ENCODE data around the gene METTL23.

DNA sequence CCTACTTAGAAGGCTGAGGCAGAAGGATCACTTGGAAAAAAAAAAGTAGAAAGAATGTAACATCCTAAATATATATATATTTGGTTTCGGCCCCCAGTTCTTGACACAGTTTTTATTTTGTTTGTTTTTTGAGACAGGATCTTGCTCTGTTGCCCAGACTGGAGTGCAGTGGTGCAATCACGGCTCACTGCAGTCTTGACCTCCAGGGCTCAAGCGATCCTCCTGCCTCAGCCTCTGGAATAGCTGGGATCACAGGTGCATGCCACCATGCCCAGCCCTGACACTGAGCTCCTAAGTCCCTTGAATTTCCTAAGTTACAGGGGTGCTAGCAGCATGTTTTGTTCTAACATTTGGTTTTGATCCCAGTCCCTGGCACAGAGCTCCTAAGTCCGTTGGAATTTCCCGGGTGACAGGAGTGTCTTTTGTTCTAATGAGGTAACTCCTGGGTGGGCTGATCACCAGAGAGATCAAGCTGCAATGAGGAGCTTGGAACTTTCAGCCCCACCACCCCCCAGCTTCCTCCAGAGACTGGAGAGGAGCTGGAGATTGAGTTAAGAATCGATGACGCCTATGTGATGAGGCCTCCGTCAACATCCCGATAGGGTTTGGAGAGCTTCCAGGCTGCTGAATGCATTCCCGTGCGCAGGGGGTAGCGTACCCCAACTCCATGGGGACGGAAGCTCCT is 35.9 kb upstream of the METTL23 start:
- TF ChIP-seq EZH2 (IDR thresholded peaks at IDR 0.05; ENCODE audit: borderline replicate concordance, insufficient read depth, low read length, poor library complexity, severe bottlenecking) (no peak), POLR2AphosphoS5 (IDR thresholded peaks at IDR 0.05) (no peak), MXI1 (conservative IDR thresholded peaks at IDR 0.05; ENCODE audit: poor library complexity, severe bottlenecking) (no peak), TAF1 (IDR thresholded peaks at IDR 0.05; ENCODE audit: low read depth) (no peak), RAD21 (conservative IDR thresholded peaks at IDR 0.05) (no peak), SMC3 (conservative IDR thresholded peaks at IDR 0.05; ENCODE audit: poor library complexity) (no peak)
- TF ChIP-seq, protein P1, sequence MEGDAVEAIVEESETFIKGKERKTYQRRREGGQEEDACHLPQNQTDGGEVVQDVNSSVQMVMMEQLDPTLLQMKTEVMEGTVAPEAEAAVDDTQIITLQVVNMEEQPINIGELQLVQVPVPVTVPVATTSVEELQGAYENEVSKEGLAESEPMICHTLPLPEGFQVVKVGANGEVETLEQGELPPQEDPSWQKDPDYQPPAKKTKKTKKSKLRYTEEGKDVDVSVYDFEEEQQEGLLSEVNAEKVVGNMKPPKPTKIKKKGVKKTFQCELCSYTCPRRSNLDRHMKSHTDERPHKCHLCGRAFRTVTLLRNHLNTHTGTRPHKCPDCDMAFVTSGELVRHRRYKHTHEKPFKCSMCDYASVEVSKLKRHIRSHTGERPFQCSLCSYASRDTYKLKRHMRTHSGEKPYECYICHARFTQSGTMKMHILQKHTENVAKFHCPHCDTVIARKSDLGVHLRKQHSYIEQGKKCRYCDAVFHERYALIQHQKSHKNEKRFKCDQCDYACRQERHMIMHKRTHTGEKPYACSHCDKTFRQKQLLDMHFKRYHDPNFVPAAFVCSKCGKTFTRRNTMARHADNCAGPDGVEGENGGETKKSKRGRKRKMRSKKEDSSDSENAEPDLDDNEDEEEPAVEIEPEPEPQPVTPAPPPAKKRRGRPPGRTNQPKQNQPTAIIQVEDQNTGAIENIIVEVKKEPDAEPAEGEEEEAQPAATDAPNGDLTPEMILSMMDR (IDR thresholded peaks at IDR 0.05; ENCODE audit: poor library complexity, severe bottlenecking), result no peak
- TF ChIP-seq, protein P2, sequence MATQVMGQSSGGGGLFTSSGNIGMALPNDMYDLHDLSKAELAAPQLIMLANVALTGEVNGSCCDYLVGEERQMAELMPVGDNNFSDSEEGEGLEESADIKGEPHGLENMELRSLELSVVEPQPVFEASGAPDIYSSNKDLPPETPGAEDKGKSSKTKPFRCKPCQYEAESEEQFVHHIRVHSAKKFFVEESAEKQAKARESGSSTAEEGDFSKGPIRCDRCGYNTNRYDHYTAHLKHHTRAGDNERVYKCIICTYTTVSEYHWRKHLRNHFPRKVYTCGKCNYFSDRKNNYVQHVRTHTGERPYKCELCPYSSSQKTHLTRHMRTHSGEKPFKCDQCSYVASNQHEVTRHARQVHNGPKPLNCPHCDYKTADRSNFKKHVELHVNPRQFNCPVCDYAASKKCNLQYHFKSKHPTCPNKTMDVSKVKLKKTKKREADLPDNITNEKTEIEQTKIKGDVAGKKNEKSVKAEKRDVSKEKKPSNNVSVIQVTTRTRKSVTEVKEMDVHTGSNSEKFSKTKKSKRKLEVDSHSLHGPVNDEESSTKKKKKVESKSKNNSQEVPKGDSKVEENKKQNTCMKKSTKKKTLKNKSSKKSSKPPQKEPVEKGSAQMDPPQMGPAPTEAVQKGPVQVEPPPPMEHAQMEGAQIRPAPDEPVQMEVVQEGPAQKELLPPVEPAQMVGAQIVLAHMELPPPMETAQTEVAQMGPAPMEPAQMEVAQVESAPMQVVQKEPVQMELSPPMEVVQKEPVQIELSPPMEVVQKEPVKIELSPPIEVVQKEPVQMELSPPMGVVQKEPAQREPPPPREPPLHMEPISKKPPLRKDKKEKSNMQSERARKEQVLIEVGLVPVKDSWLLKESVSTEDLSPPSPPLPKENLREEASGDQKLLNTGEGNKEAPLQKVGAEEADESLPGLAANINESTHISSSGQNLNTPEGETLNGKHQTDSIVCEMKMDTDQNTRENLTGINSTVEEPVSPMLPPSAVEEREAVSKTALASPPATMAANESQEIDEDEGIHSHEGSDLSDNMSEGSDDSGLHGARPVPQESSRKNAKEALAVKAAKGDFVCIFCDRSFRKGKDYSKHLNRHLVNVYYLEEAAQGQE (IDR thresholded peaks at IDR 0.05; ENCODE audit: borderline replicate concordance), result no peak
